Brain pericyte (primary cell): ENCODE data around the gene DDX39A.

Source experiments
- DNase-seq: peaks from one replicate; pipeline ENCODE4 v3.0.0-alpha.2; 2012; ENCODE audit warnings: low read depth, low spot score

The DDX39A gene

GRCh38 chr19:14363183-14364097 lies 55.7 kb downstream of the DDX39A start:
- DNase-seq = no peak

DNA sequence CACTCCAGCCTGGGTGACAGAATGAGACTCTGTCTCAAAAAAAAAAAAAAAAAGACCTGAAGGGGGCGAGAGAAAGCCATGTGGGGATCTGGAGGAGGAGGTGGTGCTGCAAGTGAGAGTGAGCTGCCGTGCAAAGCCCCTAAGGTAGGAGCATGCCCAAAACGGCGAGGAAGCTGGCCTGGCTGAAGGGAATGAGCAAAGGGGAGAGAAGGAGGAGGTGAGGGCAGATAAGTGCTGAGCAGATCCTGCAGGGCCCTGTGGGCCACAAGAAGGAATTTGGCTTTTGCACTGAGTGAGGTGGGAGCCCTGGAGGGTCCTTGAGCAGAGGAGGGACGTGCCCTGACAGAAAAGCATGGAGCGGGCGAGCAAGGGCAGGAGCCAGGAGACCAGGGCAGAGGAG lies 57.3 kb downstream of the DDX39A start:
- DNase-seq = no peak
